GM12864 (cell line): ENCODE results near the gene FDCSP.
"Not testable (repeated sequence)": the region's sequence is repeated elsewhere in the genome, so short reads cannot be mapped to it uniquely, and the experiment has no call there.

ENCODE experiments used
- DNase-seq: peaks from one replicate; pipeline ENCODE4 v3.0.0-alpha.2; 2011; ENCODE audit warnings: low read depth
- H3K4me3 ChIP-seq: 2 replicates; pipeline ENCODE4 v1.5.1; 2011; ENCODE audit warnings: mild to moderate bottlenecking, low read depth, low read length, control low read depth
- TF ChIP-seq, protein P1 (sequence below): IDR thresholded peaks from 2 replicates; pipeline ENCODE4 v1.5.1; 2011; ENCODE audit warnings: low read depth, mild to moderate bottlenecking, moderate library complexity, low read length, control low read depth, inconsistent platforms; ENCODE audit errors: missing control alignments

FDCSP gene

DNA sequence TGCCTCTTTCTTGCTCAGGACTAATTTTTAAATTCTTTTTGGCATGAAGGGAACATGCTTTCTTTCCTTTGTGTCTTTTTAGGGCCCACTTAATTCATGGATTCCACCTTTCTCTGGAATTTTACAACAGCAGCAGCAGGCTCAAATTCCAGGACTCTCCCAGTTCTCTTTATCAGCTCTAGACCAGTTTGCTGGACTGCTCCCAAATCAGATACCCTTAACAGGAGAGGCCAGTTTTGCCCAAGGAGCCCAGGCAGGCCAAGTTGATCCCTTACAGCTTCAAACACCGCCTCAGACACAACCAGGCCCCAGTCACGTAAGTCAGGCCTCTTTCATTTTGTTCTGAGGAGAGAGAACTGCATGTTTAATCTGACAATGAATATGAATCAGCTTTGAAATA, 28.1 kb upstream of the FDCSP start:
- DNase-seq: no peak
- H3K4me3 ChIP-seq: no peak overlapping the region
- TF ChIP-seq, protein P1, sequence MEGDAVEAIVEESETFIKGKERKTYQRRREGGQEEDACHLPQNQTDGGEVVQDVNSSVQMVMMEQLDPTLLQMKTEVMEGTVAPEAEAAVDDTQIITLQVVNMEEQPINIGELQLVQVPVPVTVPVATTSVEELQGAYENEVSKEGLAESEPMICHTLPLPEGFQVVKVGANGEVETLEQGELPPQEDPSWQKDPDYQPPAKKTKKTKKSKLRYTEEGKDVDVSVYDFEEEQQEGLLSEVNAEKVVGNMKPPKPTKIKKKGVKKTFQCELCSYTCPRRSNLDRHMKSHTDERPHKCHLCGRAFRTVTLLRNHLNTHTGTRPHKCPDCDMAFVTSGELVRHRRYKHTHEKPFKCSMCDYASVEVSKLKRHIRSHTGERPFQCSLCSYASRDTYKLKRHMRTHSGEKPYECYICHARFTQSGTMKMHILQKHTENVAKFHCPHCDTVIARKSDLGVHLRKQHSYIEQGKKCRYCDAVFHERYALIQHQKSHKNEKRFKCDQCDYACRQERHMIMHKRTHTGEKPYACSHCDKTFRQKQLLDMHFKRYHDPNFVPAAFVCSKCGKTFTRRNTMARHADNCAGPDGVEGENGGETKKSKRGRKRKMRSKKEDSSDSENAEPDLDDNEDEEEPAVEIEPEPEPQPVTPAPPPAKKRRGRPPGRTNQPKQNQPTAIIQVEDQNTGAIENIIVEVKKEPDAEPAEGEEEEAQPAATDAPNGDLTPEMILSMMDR: no peak

DNA sequence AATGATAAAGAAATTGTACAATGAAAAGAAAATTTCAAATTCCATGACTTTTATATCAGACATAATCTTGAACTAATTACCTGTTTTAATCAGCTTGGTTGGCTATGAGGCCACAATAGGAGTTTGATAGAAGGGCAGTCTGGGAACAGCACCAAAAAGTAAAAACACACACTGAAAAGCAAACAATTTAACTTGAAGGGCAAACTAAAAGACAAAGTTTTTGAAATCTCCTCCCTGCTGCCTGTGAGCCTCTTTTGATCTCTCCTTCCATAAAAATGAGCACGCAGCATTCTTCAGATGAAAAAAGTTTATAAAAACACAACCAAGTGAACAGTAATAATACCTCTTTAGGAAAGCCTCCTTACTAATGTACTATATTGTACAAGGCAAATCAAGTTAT, 22.3 kb upstream of the FDCSP start:
- TF ChIP-seq, protein P1: no peak
- H3K4me3 ChIP-seq: no peak overlapping the region
- DNase-seq: no peak

DNA sequence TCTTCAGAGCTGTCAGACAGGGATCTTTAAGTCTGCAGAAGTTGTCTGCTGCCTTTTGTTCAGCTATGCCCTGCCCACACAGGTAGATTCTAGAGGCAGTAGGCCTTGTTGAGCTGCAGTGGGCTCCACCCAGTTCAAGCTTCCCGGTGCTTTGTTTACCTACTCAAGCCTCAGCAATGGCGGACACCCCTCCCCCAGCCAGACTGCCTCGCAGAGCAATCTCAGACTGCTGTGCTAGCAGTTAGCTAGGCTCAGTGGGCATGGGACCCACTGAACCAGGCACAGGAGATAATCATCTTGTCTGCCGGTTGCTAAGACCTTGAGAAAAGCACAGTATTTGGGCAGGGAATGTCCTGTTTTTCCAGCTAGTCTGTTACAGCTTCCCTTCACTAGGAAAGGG, 13.2 kb upstream of the FDCSP start:
- DNase-seq, H3K4me3 ChIP-seq: not testable (repeated sequence)

DNA sequence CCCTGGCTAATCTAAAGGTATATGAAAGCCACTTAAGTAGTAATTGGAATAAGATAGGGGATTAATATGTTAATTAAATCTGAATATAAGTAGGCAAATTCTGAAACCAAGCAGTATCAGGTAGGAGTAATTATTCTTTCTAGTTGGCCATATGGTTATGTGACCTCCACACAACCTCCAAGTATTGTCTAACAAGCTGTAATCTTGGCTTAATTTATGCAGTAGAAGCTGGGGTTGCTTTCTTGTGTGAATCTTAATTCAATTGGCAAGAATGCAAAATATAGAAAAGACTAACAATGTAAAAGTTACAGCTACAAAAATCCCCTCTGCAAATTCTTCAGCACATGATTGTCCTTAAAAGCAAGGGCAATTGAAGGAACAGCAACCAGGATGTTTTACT, 9.8 kb upstream of the FDCSP start:
- not testable (repeated sequence) for DNase-seq, H3K4me3 ChIP-seq

DNA sequence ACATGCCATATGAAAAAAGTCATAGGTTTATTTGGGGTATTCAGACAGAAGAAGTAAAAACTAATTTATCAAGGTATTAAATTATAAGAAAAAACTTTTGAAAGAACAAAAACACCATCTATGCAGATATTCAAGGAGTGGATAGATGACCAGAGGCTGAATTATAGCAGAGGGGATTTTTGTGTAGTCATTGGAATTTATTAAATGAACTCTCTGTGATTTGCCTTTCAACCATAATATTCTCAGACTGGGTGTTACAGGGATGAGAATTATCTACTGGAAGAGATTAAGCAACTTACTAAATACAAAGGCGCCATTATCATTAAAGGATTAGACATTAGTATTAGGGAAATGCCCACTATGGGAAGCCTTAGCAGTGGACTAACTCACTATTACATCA, 9.4 kb upstream of the FDCSP start:
- DNase-seq, H3K4me3 ChIP-seq: not testable (repeated sequence)

DNA sequence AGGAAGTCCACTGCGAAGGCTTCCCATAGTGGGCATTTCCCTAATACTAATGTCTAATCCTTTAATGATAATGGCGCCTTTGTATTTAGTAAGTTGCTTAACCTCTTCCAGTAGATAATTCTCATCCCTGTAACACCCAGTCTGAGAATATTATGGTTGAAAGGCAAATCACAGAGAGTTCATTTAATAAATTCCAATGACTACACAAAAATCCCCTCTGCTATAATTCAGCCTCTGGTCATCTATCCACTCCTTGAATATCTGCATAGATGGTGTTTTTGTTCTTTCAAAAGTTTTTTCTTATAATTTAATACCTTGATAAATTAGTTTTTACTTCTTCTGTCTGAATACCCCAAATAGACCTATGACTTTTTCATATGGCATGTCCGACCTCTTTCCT, 4.5 kb upstream of the FDCSP start:
- H3K4me3 ChIP-seq, DNase-seq: not testable (repeated sequence)

DNA sequence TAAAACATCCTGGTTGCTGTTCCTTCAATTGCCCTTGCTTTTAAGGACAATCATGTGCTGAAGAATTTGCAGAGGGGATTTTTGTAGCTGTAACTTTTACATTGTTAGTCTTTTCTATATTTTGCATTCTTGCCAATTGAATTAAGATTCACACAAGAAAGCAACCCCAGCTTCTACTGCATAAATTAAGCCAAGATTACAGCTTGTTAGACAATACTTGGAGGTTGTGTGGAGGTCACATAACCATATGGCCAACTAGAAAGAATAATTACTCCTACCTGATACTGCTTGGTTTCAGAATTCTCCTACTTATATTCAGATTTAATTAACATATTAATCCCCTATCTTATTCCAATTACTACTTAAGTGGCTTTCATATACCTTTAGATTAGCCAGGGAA, 4.1 kb upstream of the FDCSP start:
- not testable (repeated sequence) for H3K4me3 ChIP-seq, DNase-seq

DNA sequence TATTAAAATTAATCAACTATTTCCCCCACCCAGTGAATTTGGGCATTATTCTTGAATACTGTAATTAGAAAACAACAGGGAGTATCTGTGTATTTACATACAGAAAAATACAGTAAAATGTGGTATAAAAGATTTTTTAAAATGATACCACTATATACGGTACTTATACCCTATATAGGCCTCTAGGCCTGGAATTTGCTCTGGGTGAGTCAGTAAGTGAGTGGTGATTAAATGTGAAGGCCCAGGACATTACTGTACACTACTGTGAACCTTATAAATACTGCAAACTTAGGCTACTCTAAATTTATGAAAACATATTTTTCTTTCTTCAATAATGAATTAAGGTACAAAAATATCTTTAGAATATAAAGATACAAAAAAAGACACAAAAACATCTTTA, 10.2 kb downstream of the FDCSP start:
- no peak for DNase-seq
- TF ChIP-seq, protein P1: no peak

DNA sequence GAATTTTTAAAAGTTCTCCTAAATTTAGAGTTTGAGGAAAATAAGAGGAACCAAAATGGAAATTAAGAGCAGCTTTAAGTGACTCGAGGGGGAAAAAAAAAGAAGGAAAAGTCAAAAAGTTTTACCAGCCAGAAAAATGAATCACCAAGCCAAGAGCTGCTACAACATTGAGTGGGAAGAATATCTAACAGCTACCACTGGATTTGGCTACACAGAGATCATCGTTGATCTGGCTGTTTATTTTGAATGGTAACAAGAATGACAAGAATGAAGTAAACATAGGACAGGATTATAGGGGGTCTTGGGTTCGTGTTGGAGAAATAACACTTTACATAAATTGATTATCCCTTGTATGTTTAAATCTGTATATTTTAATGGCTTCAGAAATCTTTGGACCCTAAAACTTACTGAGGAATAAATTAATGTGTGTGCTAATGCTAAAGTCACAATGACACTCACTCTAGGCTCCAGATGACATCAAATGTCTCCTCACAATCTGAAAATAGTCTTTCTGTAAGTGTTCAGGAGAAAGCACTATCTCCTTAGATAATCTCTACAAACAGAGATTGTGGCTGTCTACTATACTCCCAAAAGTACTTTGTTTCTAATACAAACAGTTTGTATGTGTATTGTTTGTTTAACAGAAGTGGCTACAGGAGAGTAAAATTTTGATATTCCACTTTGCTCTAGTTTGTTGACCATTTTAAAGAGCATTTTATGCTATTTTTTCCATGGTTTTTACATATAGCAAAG, 13.4 kb downstream of the FDCSP start:
- no peak for DNase-seq
- TF ChIP-seq, protein P1: no peak
- no peak overlapping the region for H3K4me3 ChIP-seq

More for the DNA sequence above, 10.2 kb downstream of the FDCSP start:
- H3K4me3 ChIP-seq: no peak overlapping the region

DNA sequence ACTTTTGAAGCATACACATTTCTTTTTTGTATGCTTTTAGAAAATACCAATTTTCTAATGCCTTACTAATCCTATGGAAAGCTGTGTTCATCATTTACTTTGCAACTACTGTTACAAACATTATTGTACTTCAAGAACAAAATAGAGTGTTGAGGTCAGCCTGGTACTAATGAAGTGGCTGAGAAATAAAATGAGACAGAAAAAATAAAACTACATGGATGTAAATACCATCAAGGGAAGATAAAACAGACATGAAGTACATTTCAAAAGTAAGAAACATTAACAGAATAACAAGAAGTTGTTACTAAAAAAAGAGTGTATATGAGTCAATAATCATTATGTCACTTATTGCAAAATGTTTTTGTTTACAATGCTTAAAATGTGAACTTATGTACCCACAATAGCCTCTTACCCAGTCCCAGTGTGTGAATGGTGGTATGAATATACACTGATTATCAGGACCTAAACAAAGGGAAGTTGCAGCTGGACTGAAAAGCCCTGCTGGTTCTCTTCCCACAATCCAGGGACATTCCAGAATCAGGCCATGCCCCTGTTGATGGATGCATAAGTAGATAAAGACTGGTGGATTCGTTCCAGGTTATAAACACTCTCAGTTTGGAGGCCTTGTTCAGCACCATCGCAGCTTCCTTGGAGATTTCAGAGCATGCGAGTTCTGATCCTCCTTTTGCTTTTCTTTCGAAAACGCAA, 14.1 kb downstream of the FDCSP start:
- no peak for DNase-seq
- H3K4me3 ChIP-seq: no peak overlapping the region
- TF ChIP-seq, protein P1: no peak

DNA sequence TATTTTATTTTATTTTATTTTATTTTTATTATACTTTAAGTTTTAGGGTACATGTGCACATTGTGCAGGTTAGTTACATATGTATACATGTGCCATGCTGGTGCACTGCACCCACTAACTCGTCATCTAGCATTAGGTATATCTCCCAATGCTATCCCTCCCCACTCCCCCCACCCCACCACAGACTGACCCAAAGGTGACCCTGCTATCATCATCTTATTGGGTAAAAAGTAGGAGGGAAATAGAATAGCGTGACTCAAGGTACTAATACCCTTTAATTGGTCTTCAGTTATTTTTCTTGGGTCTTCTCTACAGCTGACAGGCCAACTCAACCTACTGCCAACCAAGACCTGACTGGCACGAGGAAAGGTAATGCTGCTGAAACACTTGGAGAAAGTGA, 16.4 kb downstream of the FDCSP start, which contains the start of gene CSN3:
TSS of gene CSN3 (plus strand) at position 301 of the 400 bp plus-strand sequence. CDS start 2,223 bp downstream, outside the sequence.
- not testable (repeated sequence) for H3K4me3 ChIP-seq, DNase-seq
